NCI-H82 treated with DMSO at 0.1 percent for 48 hours (cell line): ENCODE data around the gene IAPP.
"Not testable (repeated sequence)": the region's sequence is repeated elsewhere in the genome, so short reads cannot be mapped to it uniquely, and the experiment has no call there.

Experiments used
- DNase-seq: peaks from one replicate; lab custom pipeline; 2025; ENCODE audit not compliant: unreplicated experiment; lab: John Stamatoyannopoulos, UW

IAPP gene

GRCh38 chr12:21370845-21371449 lies 1.8 kb upstream of the IAPP start:
- DNase-seq = no peak

GRCh38 chr12:21379218-21379617 lies 6.5 kb downstream of the IAPP start:
- no peak for DNase-seq

- DNase-seq = not testable (repeated sequence)
These were observed 8.6 kb downstream of the IAPP start for GRCh38 chr12:21381320-21381719.

- no peak for DNase-seq
These were observed 11.6 kb downstream of the IAPP start for GRCh38 chr12:21384261-21384660.

GRCh38 chr12:21387174-21387573 lies 14.5 kb downstream of the IAPP start:
- DNase-seq = no peak

- DNase-seq = no peak
These were observed 19.7 kb downstream of the IAPP start for GRCh38 chr12:21392384-21392783.

- DNase-seq = not testable (repeated sequence)
These were observed 22.3 kb downstream of the IAPP start for GRCh38 chr12:21394828-21395626.

GRCh38 chr12:21413369-21414277 lies 40.9 kb downstream of the IAPP start:
- DNase-seq = no peak

GRCh38 chr12:21416511-21417121 lies 43.9 kb downstream of the IAPP start:
- DNase-seq = no peak

GRCh38 chr12:21418398-21418797 lies 45.7 kb downstream of the IAPP start:
- not testable (repeated sequence) for DNase-seq

GRCh38 chr12:21419009-21419699 lies 46.5 kb downstream of the IAPP start:
- DNase-seq = not testable (repeated sequence)

- DNase-seq = no peak
These were observed 55.5 kb downstream of the IAPP start for GRCh38 chr12:21428241-21428640.
